NK-92 treated with Interleukin-12 subunit alpha and Interleukin-12 subunit beta, amount 100 ng/mL, for 24 hours (cell line): ENCODE measurements around the gene ZNF638.
A peak's percentile ranks its signal among the peaks of the same experiment; 100 is the strongest.
"Not testable (repeated sequence)": the region's sequence is repeated elsewhere in the genome, so short reads cannot be mapped to it uniquely, and the experiment has no call there.

Experiments used
- DNase-seq: peaks from one replicate; lab custom pipeline; 2025; lab: John Stamatoyannopoulos, UW

The ZNF638 gene

GRCh38 chr2:71409611-71410010 lies 78.0 kb downstream of the ZNF638 start:
- no peak for DNase-seq

GRCh38 chr2:71410696-71411095 lies 79.1 kb downstream of the ZNF638 start:
- DNase-seq, result no peak

GRCh38 chr2:71416866-71417265 lies 85.3 kb downstream of the ZNF638 start:
- not testable (repeated sequence) for DNase-seq

- no peak for DNase-seq
Measured at GRCh38 chr2:71417300-71418202, 86.0 kb downstream of the ZNF638 start.

- DNase-seq, result no peak
Measured at GRCh38 chr2:71419145-71419544, 87.6 kb downstream of the ZNF638 start.

- no peak for DNase-seq
Measured at GRCh38 chr2:71419976-71420375, 88.4 kb downstream of the ZNF638 start.

GRCh38 chr2:71422786-71423185 lies 91.2 kb downstream of the ZNF638 start:
- DNase-seq, result no peak

- no peak for DNase-seq
Measured at GRCh38 chr2:71423817-71424420, 92.3 kb downstream of the ZNF638 start.

GRCh38 chr2:71426721-71427120 lies 95.1 kb downstream of the ZNF638 start:
- DNase-seq, result no peak

GRCh38 chr2:71428472-71429383 lies 97.1 kb downstream of the ZNF638 start:
- DNase-seq, result no peak

GRCh38 chr2:71445142-71445541 lies 113.6 kb downstream of the ZNF638 start:
- not testable (repeated sequence) for DNase-seq

GRCh38 chr2:71446505-71446904 lies 114.9 kb downstream of the ZNF638 start:
- no peak for DNase-seq

GRCh38 chr2:71449343-71449742 lies 117.8 kb downstream of the ZNF638 start:
- DNase-seq, result no peak

GRCh38 chr2:71451705-71452104 lies 120.1 kb downstream of the ZNF638 start:
- DNase-seq, result no peak

GRCh38 chr2:71452565-71452964 lies 121.0 kb downstream of the ZNF638 start:
- peak; percentile 88 for DNase-seq

GRCh38 chr2:71453404-71454220 lies 122.0 kb downstream of the ZNF638 start, which contains the start of gene DYSF:
DYSF (plus strand) TSS chr2:71453561.
- no peak for DNase-seq

- no peak for DNase-seq
Measured at GRCh38 chr2:71454221-71455010, 122.8 kb downstream of the ZNF638 start.

- no peak for DNase-seq
Measured at GRCh38 chr2:71455011-71455740, 123.6 kb downstream of the ZNF638 start.

- peak; percentile 52 for DNase-seq
Measured at GRCh38 chr2:71455741-71456569, 124.4 kb downstream of the ZNF638 start.
